ENCODE measurements around the gene NEMF.
"Not testable (repeated sequence)": the region's sequence is repeated elsewhere in the genome, so short reads cannot be mapped to it uniquely, and the experiment has no call there.

Gene NEMF

GRCh38 chr14:49875640-49876198, 23.1 kb upstream of the NEMF start:
- no peak for DNase-seq

GRCh38 chr14:49873548-49873947, 21.0 kb upstream of the NEMF start:
- DNase-seq = not testable (repeated sequence)

GRCh38 chr14:49870908-49871307, 18.3 kb upstream of the NEMF start:
- no peak for DNase-seq

GRCh38 chr14:49868720-49869114, 16.1 kb upstream of the NEMF start:
- DNase-seq = no peak

GRCh38 chr14:49867831-49868719, 15.5 kb upstream of the NEMF start:
- peak; percentile 91 for DNase-seq

- no peak for DNase-seq
Observed at GRCh38 chr14:49865431-49865859, 12.9 kb upstream of the NEMF start.

GRCh38 chr14:49863487-49864281, 11.1 kb upstream of the NEMF start:
- DNase-seq = no peak

GRCh38 chr14:49862089-49862673, 9.6 kb upstream of the NEMF start:
- DNase-seq = peak; percentile 86

GRCh38 chr14:49861699-49862088, 9.1 kb upstream of the NEMF start:
- DNase-seq = peak; percentile 58

GRCh38 chr14:49860988-49861698, 8.6 kb upstream of the NEMF start:
- no peak for DNase-seq

GRCh38 chr14:49858383-49858782, 5.8 kb upstream of the NEMF start:
- no peak for DNase-seq

- DNase-seq = no peak
Observed at GRCh38 chr14:49857427-49858003, 4.9 kb upstream of the NEMF start.

GRCh38 chr14:49853572-49854375, 1.2 kb upstream of the NEMF start:
- DNase-seq = peak; percentile 81

- DNase-seq = no peak
Observed at GRCh38 chr14:49853158-49853477, 530 bp upstream of the NEMF start.

- DNase-seq = no peak
Observed at GRCh38 chr14:49851813-49852212, 775 bp downstream of the NEMF start.

GRCh38 chr14:49849213-49849847, 3.3 kb downstream of the NEMF start:
- DNase-seq = no peak

- DNase-seq = no peak
Observed at GRCh38 chr14:49828640-49829039, 23.9 kb downstream of the NEMF start.

GRCh38 chr14:49820176-49820575, 32.4 kb downstream of the NEMF start:
- DNase-seq = no peak

- DNase-seq = no peak
Observed at GRCh38 chr14:49816844-49817243, 35.7 kb downstream of the NEMF start.

- DNase-seq = not testable (repeated sequence)
Observed at GRCh38 chr14:49816118-49816517, 36.5 kb downstream of the NEMF start.

GRCh38 chr14:49808780-49809179, 43.8 kb downstream of the NEMF start:
- DNase-seq = no peak

Data from NCI-H524 treated with DMSO at 0.1 percent for 48 hours (cell line).